ENCODE data around the gene C9. TPM values are rescaled to one million over a fixed set of nuclear protein-coding genes. Genes with fewer than 3 reads are reported as not detected.

Gene C9
- total RNA-seq, 4 donors from 2014 or later = not detected

- Histone ChIP-seq H3K27me3 (no peaks in the 10 kb centered on the region), H3K4me1 (no peaks in the 10 kb centered on the region), H3K4me3 (replicated peaks in 1 of 3) (no peak overlapping the region), H3K9me3 (no peaks in the 10 kb centered on the region), H3K27ac (no peak overlapping the region), H3K36me3 (no peaks in the 10 kb centered on the region)
- WGBS, 2 donors = 94 to 97% methylated on average over 2 of the region's 2 CpGs
- TF ChIP-seq CTCF (IDR thresholded peaks at IDR 0.05) = no peak
- TF ChIP-seq POLR2A (IDR thresholded peaks at IDR 0.05) = no peak
- no peak for DNase-seq
- intact Hi-C loops (cut with DNase I) = no loop called here
Measured at GRCh38 chr5:39352170-39352569, 12.1 kb downstream of the C9 start.

- Histone ChIP-seq H3K27me3 (no peaks in the 10 kb centered on the region), H3K36me3 (no peaks in the 10 kb centered on the region), H3K9me3 (no peaks in the 10 kb centered on the region), H3K4me3 (replicated peaks in 1 of 3) (no peak overlapping the region), H3K4me1 (no peaks in the 10 kb centered on the region), H3K27ac (no peak overlapping the region)
- WGBS, 2 donors = 90% methylated on average over 4 of the region's 4 CpGs
- intact Hi-C loops (cut with DNase I) = no loop called here
- TF ChIP-seq POLR2A (IDR thresholded peaks at IDR 0.05) (no peak), CTCF (IDR thresholded peaks at IDR 0.05) (no peak)
- DNase-seq = no peak
Measured at GRCh38 chr5:39349484-39349883, 14.8 kb downstream of the C9 start.

GRCh38 chr5:39342460-39342859 lies 21.8 kb downstream of the C9 start:
- H3K4me3 ChIP-seq (replicated peaks in 1 of 3) = no peak overlapping the region
- H3K27me3 ChIP-seq = no peaks in the 10 kb centered on the region
- no peaks in the 10 kb centered on the region for H3K36me3 ChIP-seq
- intact Hi-C loops (cut with DNase I) = no loop called here
- no peaks in the 10 kb centered on the region for H3K4me1 ChIP-seq
- TF ChIP-seq POLR2A (IDR thresholded peaks at IDR 0.05) = no peak
- TF ChIP-seq CTCF (IDR thresholded peaks at IDR 0.05) = no peak
- no peak for DNase-seq
- WGBS, 2 donors = 95 to 98% methylated on average over 1 of the region's 1 CpG
- H3K27ac ChIP-seq = no peak overlapping the region
- no peaks in the 10 kb centered on the region for H3K9me3 ChIP-seq

GRCh38 chr5:39341896-39342295 lies 22.4 kb downstream of the C9 start:
- H3K27ac ChIP-seq = no peak overlapping the region
- 72 to 83% methylated on average over 1 of the region's 1 CpG for WGBS, 2 donors
- no peak for TF ChIP-seq POLR2A (IDR thresholded peaks at IDR 0.05)
- TF ChIP-seq CTCF (IDR thresholded peaks at IDR 0.05) = no peak
- intact Hi-C loops (cut with DNase I) = no loop called here
- H3K27me3 ChIP-seq = no peaks in the 10 kb centered on the region
- no peak overlapping the region for H3K4me3 ChIP-seq (replicated peaks in 1 of 3)
- no peaks in the 10 kb centered on the region for H3K36me3 ChIP-seq
- H3K4me1 ChIP-seq = no peaks in the 10 kb centered on the region
- H3K9me3 ChIP-seq = no peaks in the 10 kb centered on the region
- DNase-seq = no peak

- Histone ChIP-seq H3K27me3 (no peaks in the 10 kb centered on the region), H3K27ac (no peak overlapping the region), H3K9me3 (no peaks in the 10 kb centered on the region), H3K4me1 (no peaks in the 10 kb centered on the region), H3K4me3 (replicated peaks in 1 of 3) (no peak overlapping the region), H3K36me3 (no peaks in the 10 kb centered on the region)
- DNase-seq = no peak
- no peak for TF ChIP-seq CTCF (IDR thresholded peaks at IDR 0.05)
- TF ChIP-seq POLR2A (IDR thresholded peaks at IDR 0.05) = no peak
- WGBS, 2 donors = 40 to 63% methylated on average over 1 of the region's 1 CpG
- intact Hi-C loops (cut with DNase I) = no loop called here
Measured at GRCh38 chr5:39340506-39340905, 23.8 kb downstream of the C9 start.
